Heart left ventricle (tissue), 16 donors: ENCODE data around the gene KRT72. TPM values are rescaled to one million over a fixed set of nuclear protein-coding genes. Genes with fewer than 3 reads are reported as not detected.

Experiments used
- ATAC-seq, 4 donors: fragments of 200-7000 bp; cut with Tn5 transposase; one replicate each; pipeline ENCODE4 v1.9.1; 2020 to 2022; ENCODE audit warnings: moderate library complexity in 4 of 4, mild to moderate bottlenecking in 3 of 4, moderate number of reproducible peaks in 1 of 4
- DNase-seq, 5 donors: peaks; one replicate each; pipeline ENCODE4 v3.0.0-alpha.2; 2020
- H3K27ac ChIP-seq, 12 donors: fragments of 200-600 bp; sonication (generic) in 4 of 12; one replicate each; pipeline versions ENCODE4 v1.5.0 to v1.8.0; 2016 to 2022; ENCODE audit warnings: mild to moderate bottlenecking in 2 of 12
- H3K27me3 ChIP-seq, 9 donors: fragments of 200-600 bp; sonication (generic) in 2 of 9; one replicate each; pipeline versions ENCODE4 v1.5.1 to v1.8.0; 2016 to 2022; ENCODE audit warnings: mild to moderate bottlenecking in 3 of 9
- H3K36me3 ChIP-seq, 9 donors: fragments of 200-600 bp; sonication (generic) in 2 of 9; one replicate each; pipeline versions ENCODE4 v1.5.0 to v1.8.0; 2018 to 2022; ENCODE audit warnings: mild to moderate bottlenecking in 2 of 9
- H3K4me1 ChIP-seq, 12 donors: fragments of 200-600 bp; sonication (generic) in 4 of 12; one replicate each; pipeline versions ENCODE4 v1.5.0 to v1.8.0; 2016 to 2022; ENCODE audit warnings: mild to moderate bottlenecking in 3 of 12
- H3K4me3 ChIP-seq, 12 donors: fragments of 200-600 bp; sonication (generic) in 4 of 12; one replicate each; pipeline versions ENCODE4 v1.5.0 to v1.8.0; 2017 to 2022; ENCODE audit warnings: mild to moderate bottlenecking in 9 of 12, moderate library complexity in 4 of 12
- H3K9me3 ChIP-seq, 12 donors: fragments of 200-600 bp; sonication (generic) in 4 of 12; one replicate each; pipeline versions ENCODE4 v1.5.0 to v1.8.0; 2016 to 2022; ENCODE audit warnings: mild to moderate bottlenecking in 1 of 12
- CTCF ChIP-seq, 12 donors: fragments of 200-600 bp; sonication (generic) in 4 of 12; IDR thresholded peaks; one replicate each; pipeline versions ENCODE4 v1.5.0 to v1.8.0; 2018 to 2022; ENCODE audit warnings: antibody characterized with exemption in 12 of 12, mild to moderate bottlenecking in 5 of 12
- POLR2A ChIP-seq, 2 donors: fragments of 450-650 bp; IDR thresholded peaks; one replicate each; pipeline ENCODE4 v1.6.1; 2017; ENCODE audit warnings: antibody characterized with exemption in 2 of 2, mild to moderate bottlenecking in 2 of 2, moderate library complexity in 2 of 2
- WGBS, 4 donors: extraction: QIAGEN DNeasy Blood & Tissue Kit in 2 of 4; methylation state at CpG; one replicate each; pipeline versions ENCODE4 v1.1.5 to v1.1.7; 2013 to 2018; 5-methylcytosine and 5-hydroxymethylcytosine counted together
- intact Hi-C, 10 donors: fragments of 100-400 bp; cut with DNase I; formaldehyde crosslinking; loops; one replicate each; pipeline versions ENCODE4 v1.11.1 to v1.14.2; 2022
- polyA plus RNA-seq, 2 donors: library from polyadenylated mRNA; stranded (reverse); fragments of 200-250 nt; gene quantifications; one replicate each; pipeline ENCODE4 v1.2.3, GENCODE V29; 2013
- total RNA-seq, 9 donors: library from RNA; depleted of rRNA in 2 of 9; stranded (reverse); fragments of >200 nt in 2 of 9; fragmentation: NEBNext Ultra II Directional in 3 of 9; extraction: Animal tissue kit (Norgen Biotek cat#: 25700) in 3 of 9; gene quantifications; one replicate each; pipeline versions ENCODE4 v1.1.0 to v1.2.4, GENCODE V29; 2016 to 2023
- donor health status: ischemic (EF 13 %, LVEDD 7.1; RV severe dilation, severe dysfunction).
- donor health status: healthy with polysubstance abuse.
- donor health status: DM: no; HTN: yes; CAD: no.
- donor health status: DM: no; HTN: no; CAD: no.
- donor health status: ischemic (EF 25% LVEDD 6.9; RV normal size, moderate dysfunction).
- donor health status: ischemic (EF 25% LVEDD 5.7; RV mildly dilated, moderate dysfunction).
- donor health status: healthy.
- donor health status: DM: yes; HTN: yes; CAD: no.
- donor health status: ischemic (EF 35%, LVEDD 5.7; RV mildly dilated, moderate dysfunction).
- donor health status: nonischemic (EF 11% LVEDD 7.7; RV severe dilation, severe dysfunction).
- donor health status: DM: yes; HTN: yes; CAD: no.
- donor health status: PGD.
- donor health status: ischemic (EF 29% LVEDD 5.4; RV normal size, mild dysfunction).
- donor health status: nonischemic (EF 23%, LVEDD 6.1; RV moderate dilation, normal function).

Gene KRT72
- total and polyA plus RNA-seq, 11 donors, result not detected

- no peak for ATAC-seq
- no peaks in the 10 kb centered on the region for H3K27me3 ChIP-seq
- intact Hi-C loops, result no loop called here
- TF ChIP-seq POLR2A (IDR thresholded peaks at IDR 0.05), result no peak
- no peak for TF ChIP-seq CTCF (IDR thresholded peaks at IDR 0.05)
- no peaks in the 10 kb centered on the region for H3K9me3 ChIP-seq
- 87 to 94% (median 93%) methylated on average over 3 to 7 of the region's 7 CpGs for WGBS, 4 donors
- H3K27ac ChIP-seq, result no peak overlapping the region
- H3K4me3 ChIP-seq, result no peak overlapping the region
- H3K36me3 ChIP-seq, result no peaks in the 10 kb centered on the region
- no peak for DNase-seq
- peaks cover 0 to 7% (median 0%) of the 10 kb centered on the region in 12 donors for H3K4me1 ChIP-seq
These were observed 60.7 kb downstream of the KRT72 start for GRCh38 chr12:52540531-52540930.

DNA sequence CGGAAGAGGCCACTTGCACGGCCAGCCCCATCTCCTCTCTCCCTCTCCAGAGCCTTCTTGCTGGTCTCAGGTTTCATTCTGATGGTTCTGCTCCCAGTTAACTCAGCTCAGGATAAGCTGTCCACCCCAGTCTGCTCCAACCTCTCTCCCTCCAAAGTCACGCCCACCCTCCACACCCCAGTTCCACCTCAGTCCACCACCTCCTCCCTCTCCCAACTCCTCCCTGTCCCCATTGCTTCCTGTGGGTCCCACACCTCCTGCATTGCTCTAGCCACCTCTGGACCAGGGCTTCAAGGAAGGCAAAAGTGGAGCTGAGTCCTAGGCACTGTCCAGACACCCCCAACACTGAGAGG lies 61.5 kb downstream of the KRT72 start:
- Histone ChIP-seq H3K4me1 (peaks cover 0 to 7% (median 0%) of the 10 kb centered on the region in 12 donors), H3K9me3 (no peaks in the 10 kb centered on the region), H3K27me3 (no peaks in the 10 kb centered on the region), H3K27ac (no peak overlapping the region), H3K4me3 (no peak overlapping the region), H3K36me3 (no peaks in the 10 kb centered on the region)
- ATAC-seq (no peak), DNase-seq (no peak)
- WGBS, 4 donors, result 89 to 98% (median 94%) methylated on average over 3 of the region's 3 CpGs
- intact Hi-C loops, result no loop called here
- TF ChIP-seq POLR2A (IDR thresholded peaks at IDR 0.05) (no peak), CTCF (IDR thresholded peaks at IDR 0.05) (no peak)

DNA sequence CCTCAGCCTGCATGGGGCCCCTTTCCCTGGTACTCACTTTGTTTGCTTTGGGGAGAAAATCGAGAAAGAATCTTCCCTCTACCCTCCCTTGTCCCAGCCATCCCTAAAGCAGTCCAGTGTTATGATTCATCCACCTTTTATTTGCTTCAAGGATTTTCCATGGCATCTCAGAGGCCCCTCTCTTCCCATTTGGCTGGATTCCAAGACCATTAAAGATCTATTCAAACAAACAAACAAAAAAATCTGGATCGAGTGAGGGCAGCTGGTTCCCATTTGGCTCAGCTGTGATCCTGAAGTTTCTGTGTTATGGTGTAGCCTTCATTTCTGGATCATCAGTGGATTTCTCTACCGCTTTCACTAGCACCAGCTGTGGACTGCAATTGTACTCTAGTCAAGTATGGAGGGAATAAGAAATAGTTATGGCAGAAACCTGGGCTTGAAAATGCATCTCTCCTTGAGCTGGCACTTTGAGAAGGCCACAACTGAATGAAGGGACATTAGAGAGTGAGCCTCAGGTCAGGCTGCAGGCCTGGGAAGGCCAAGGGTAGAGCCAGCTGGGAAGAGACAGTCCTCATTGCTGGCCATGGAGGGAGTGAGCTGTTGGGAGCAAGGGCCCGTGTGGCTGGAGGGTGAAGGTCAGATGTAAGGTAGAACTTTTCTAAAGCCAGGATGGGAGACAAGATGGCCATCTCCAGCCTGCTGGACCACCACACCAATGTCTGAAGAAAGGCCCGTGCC lies 62.0 kb downstream of the KRT72 start:
- ATAC-seq, result no peak
- WGBS, 4 donors, result 63 to 74% (median 67%) methylated on average over 5 of the region's 5 CpGs
- DNase-seq, result no peak

GRCh38 chr12:52537101-52537500 lies 64.2 kb downstream of the KRT72 start:
- TF ChIP-seq POLR2A (IDR thresholded peaks at IDR 0.05) (no peak), CTCF (IDR thresholded peaks at IDR 0.05) (no peak)
- no peak for ATAC-seq
- Histone ChIP-seq H3K27ac (no peak overlapping the region), H3K4me3 (no peak overlapping the region), H3K27me3 (peaks cover 0 to 3% (median 0%) of the 10 kb centered on the region in 9 donors), H3K4me1 (no peaks in the 10 kb centered on the region), H3K36me3 (no peaks in the 10 kb centered on the region), H3K9me3 (no peaks in the 10 kb centered on the region)
- intact Hi-C loops, result no loop called here
- DNase-seq, result no peak
- WGBS, 4 donors, result 57 to 64% (median 61%) methylated on average over 3 of the region's 3 CpGs

More for the DNA sequence above, 62.0 kb downstream of the KRT72 start:
- no peaks in the 10 kb centered on the region for H3K27me3 ChIP-seq
- H3K27ac ChIP-seq, result no peak overlapping the region
- H3K36me3 ChIP-seq, result no peaks in the 10 kb centered on the region
- peaks cover 0 to 5% (median 0%) of the 10 kb centered on the region in 12 donors for H3K4me1 ChIP-seq
- no peak overlapping the region for H3K4me3 ChIP-seq
- no peak for TF ChIP-seq POLR2A (IDR thresholded peaks at IDR 0.05)
- TF ChIP-seq CTCF (IDR thresholded peaks at IDR 0.05), result no peak
- H3K9me3 ChIP-seq, result no peaks in the 10 kb centered on the region
- intact Hi-C loops, result no loop called here

Other genes starting within 250 kb of the KRT72 start
- not detected for gene KRT85, start 234.0 kb downstream of the KRT72 start, total RNA-seq
- not detected for gene KRT85, start 234.0 kb downstream of the KRT72 start, polyA plus RNA-seq
- gene KRT84, start 215.8 kb downstream of the KRT72 start, total RNA-seq, result not detected
- gene KRT84, start 215.8 kb downstream of the KRT72 start, polyA plus RNA-seq, result not detected
- gene KRT82, start 195.1 kb downstream of the KRT72 start, total RNA-seq, result not detected
- not detected for gene KRT82, start 195.1 kb downstream of the KRT72 start, polyA plus RNA-seq
- gene KRT75, start 167.1 kb downstream of the KRT72 start, total RNA-seq, result not detected
- not detected for gene KRT75, start 167.1 kb downstream of the KRT72 start, polyA plus RNA-seq
- not detected for gene KRT6B, start 149.3 kb downstream of the KRT72 start, total RNA-seq
- gene KRT6B, start 149.3 kb downstream of the KRT72 start, polyA plus RNA-seq, result not detected
- gene KRT6C, start 127.7 kb downstream of the KRT72 start, total RNA-seq, result not detected
- gene KRT6C, start 127.7 kb downstream of the KRT72 start, polyA plus RNA-seq, result not detected
- under 1 TPM in 1 of 9 donors, not detected in 8; 0.11 TPM for gene KRT6A, start 108.2 kb downstream of the KRT72 start, total RNA-seq
- under 1 TPM in 1 of 2 donors, not detected in 1; 0.03 TPM for gene KRT6A, start 108.2 kb downstream of the KRT72 start, polyA plus RNA-seq
- 1 to 10 TPM in 1 of 9 donors, not detected in 8; 3.4 TPM for gene KRT5, start 81.1 kb downstream of the KRT72 start, total RNA-seq
- gene KRT5, start 81.1 kb downstream of the KRT72 start, polyA plus RNA-seq, result under 1 TPM in 1 of 2 donors, not detected in 1; 0.40 TPM
- not detected for gene KRT71, start 48.3 kb downstream of the KRT72 start, total RNA-seq
- not detected for gene KRT71, start 48.3 kb downstream of the KRT72 start, polyA plus RNA-seq
- not detected for gene KRT74, start 27.6 kb downstream of the KRT72 start, total RNA-seq
- gene KRT74, start 27.6 kb downstream of the KRT72 start, polyA plus RNA-seq, result not detected
- not detected for gene KRT73, start 17.1 kb upstream of the KRT72 start, total RNA-seq
- gene KRT73, start 17.1 kb upstream of the KRT72 start, polyA plus RNA-seq, result not detected
- not detected for gene KRT2, start 50.7 kb upstream of the KRT72 start, total RNA-seq
- gene KRT2, start 50.7 kb upstream of the KRT72 start, polyA plus RNA-seq, result not detected
- gene KRT1, start 78.9 kb upstream of the KRT72 start, total RNA-seq, result under 1 TPM in 1 of 9 donors, not detected in 8; 0.35 TPM
- not detected for gene KRT1, start 78.9 kb upstream of the KRT72 start, polyA plus RNA-seq
- gene KRT77, start 102.1 kb upstream of the KRT72 start, total RNA-seq, result not detected
- not detected for gene KRT77, start 102.1 kb upstream of the KRT72 start, polyA plus RNA-seq
- not detected for gene KRT76, start 175.9 kb upstream of the KRT72 start, total RNA-seq
- gene KRT76, start 175.9 kb upstream of the KRT72 start, polyA plus RNA-seq, result not detected
- not detected for gene KRT3, start 194.7 kb upstream of the KRT72 start, total RNA-seq
- gene KRT3, start 194.7 kb upstream of the KRT72 start, polyA plus RNA-seq, result not detected
- not detected for gene KRT4, start 212.7 kb upstream of the KRT72 start, total RNA-seq
- gene KRT4, start 212.7 kb upstream of the KRT72 start, polyA plus RNA-seq, result under 1 TPM in 1 of 2 donors, not detected in 1; 0.51 TPM
- not detected for gene KRT79, start 232.8 kb upstream of the KRT72 start, total RNA-seq
- gene KRT79, start 232.8 kb upstream of the KRT72 start, polyA plus RNA-seq, result under 1 TPM in 1 of 2 donors, not detected in 1; 0.24 TPM
- gene KRT78, start 247.5 kb upstream of the KRT72 start, total RNA-seq, result not detected
- gene KRT78, start 247.5 kb upstream of the KRT72 start, polyA plus RNA-seq, result under 1 TPM in 1 of 2 donors, not detected in 1; 0.14 TPM